IMR-90 (cell line): ENCODE results near the gene KPNA3. TPM values are rescaled to one million over a fixed set of nuclear protein-coding genes. Genes with fewer than 3 reads are reported as not detected.
"Not testable (repeated sequence)": the region's sequence is repeated elsewhere in the genome, so short reads cannot be mapped to it uniquely, and the experiment has no call there.

Experiments
- ATAC-seq: fragments of 200-7000 bp; cut with Tn5 transposase; 2 replicates; pipeline ENCODE4 v1.9.1; 2020; ENCODE audit warnings: low read depth, mild to moderate bottlenecking, moderate library complexity
- BruUV-seq: library from RNA; stranded (reverse); fragments of 400-500 nt; replicated peaks from 2 replicates; lab custom pipeline; 2021; lab: Mats Ljungman, UMichigan
- CTCF ChIA-PET: fragments of 300-600 bp; formaldehyde crosslinking; extraction: SDS; loops from one replicate; lab custom pipeline; 2021; ENCODE audit warnings: antibody characterized with exemption; lab: Yijun Ruan, JAX
- POLR2A ChIA-PET: fragments of 300-600 bp; sonication (Branson Sonifier 250); formaldehyde crosslinking; loops from one replicate; lab custom pipeline; 2022; ENCODE audit warnings: antibody characterized with exemption; ENCODE audit not compliant: unreplicated experiment; lab: Charles Lee
- DNase-seq: peaks from one replicate; pipeline ENCODE4 v3.0.0; 2013
- H2AFZ ChIP-seq: replicated peaks from 2 replicates; pipeline ENCODE3; 2013; ENCODE audit warnings: low read length, mild to moderate bottlenecking; ENCODE audit not compliant: poor library complexity
- H2AK5ac ChIP-seq: 2 replicates; pipeline ENCODE4 v1.6.1; 2013; ENCODE audit warnings: low read depth, low read length, inconsistent platforms
- H2AK9ac ChIP-seq: replicated peaks from 2 replicates; pipeline ENCODE3; 2013; ENCODE audit warnings: mild to moderate bottlenecking, low read depth, low read length, moderate library complexity; ENCODE audit not compliant: poor library complexity
- H2BK120ac ChIP-seq: 2 replicates; pipeline ENCODE4 v1.6.1; 2013; ENCODE audit warnings: low read depth, low read length, inconsistent platforms
- H2BK15ac ChIP-seq: 3 replicates; pipeline ENCODE4 v1.6.1; 2013; ENCODE audit warnings: low read depth, low read length, inconsistent platforms
- H2BK20ac ChIP-seq: 2 replicates; pipeline ENCODE4 v1.6.1; 2013; ENCODE audit warnings: low read depth, mild to moderate bottlenecking, inconsistent platforms, low read length, moderate library complexity
- H2BK5ac ChIP-seq: 2 replicates; pipeline ENCODE4 v1.6.1; 2013; ENCODE audit warnings: mild to moderate bottlenecking, low read depth, low read length, inconsistent platforms; ENCODE audit not compliant: poor library complexity, severe bottlenecking
- H3K14ac ChIP-seq: replicated peaks from 2 replicates; pipeline ENCODE4 v1.6.1; 2013; ENCODE audit warnings: low read depth, low read length, inconsistent platforms
- H3K18ac ChIP-seq: 2 replicates; pipeline ENCODE4 v1.6.1; 2013; ENCODE audit warnings: low read depth, low read length, control low read depth
- H3K23ac ChIP-seq: 2 replicates; pipeline ENCODE4 v1.6.1; 2013; ENCODE audit warnings: low read depth, low read length, inconsistent platforms
- H3K27ac ChIP-seq: 2 replicates; pipeline ENCODE4 v1.5.1; 2013; ENCODE audit warnings: mild to moderate bottlenecking, control low read depth, low read length; ENCODE audit not compliant: insufficient read depth
- H3K27me3 ChIP-seq: 2 replicates; pipeline ENCODE4 v1.6.1; 2013; ENCODE audit warnings: low read length; ENCODE audit not compliant: control insufficient read depth, insufficient read depth
- H3K36me3 ChIP-seq: 2 replicates; pipeline ENCODE4 v1.6.1; 2013; ENCODE audit warnings: low read length, mixed read lengths; ENCODE audit not compliant: control insufficient read depth, insufficient read depth
- H3K4ac ChIP-seq: 2 replicates; pipeline ENCODE4 v1.6.1; 2013; ENCODE audit warnings: low read depth, low read length, inconsistent platforms
- H3K4me1 ChIP-seq: 2 replicates; pipeline ENCODE4 v1.6.1; 2013; ENCODE audit warnings: low read length, mixed read lengths; ENCODE audit not compliant: control insufficient read depth, insufficient read depth
- H3K4me2 ChIP-seq: 2 replicates; pipeline ENCODE4 v1.6.1; 2013; ENCODE audit warnings: low read depth, mild to moderate bottlenecking, control low read depth, low read length, moderate library complexity
- H3K4me3 ChIP-seq: 2 replicates; pipeline ENCODE4 v1.5.1; 2013; ENCODE audit warnings: low read depth, mild to moderate bottlenecking, control low read depth, low read length, moderate library complexity; ENCODE audit not compliant: insufficient read depth
- H3K56ac ChIP-seq: 2 replicates; pipeline ENCODE4 v1.6.1; 2013; ENCODE audit warnings: low read length, inconsistent platforms; ENCODE audit not compliant: insufficient read depth; ENCODE audit errors: extremely low read depth
- H3K79me1 ChIP-seq, 2 experiments: 2 replicates each; pipeline ENCODE4 v1.6.1; 2013; ENCODE audit warnings: low read length in 2 of 2, inconsistent platforms in 1 of 2, low read depth in 1 of 2
- H3K9ac ChIP-seq: 2 replicates; pipeline ENCODE4 v1.6.1; 2013; ENCODE audit warnings: low read depth, low read length, control low read depth
- H3K9me1 ChIP-seq: 2 replicates; pipeline ENCODE4 v1.6.1; 2013; ENCODE audit warnings: low read length, inconsistent platforms; ENCODE audit not compliant: insufficient read depth
- H3K9me3 ChIP-seq: 2 replicates; pipeline ENCODE4 v1.6.1; 2013; ENCODE audit warnings: low read length; ENCODE audit not compliant: control insufficient read depth, insufficient read depth
- H4K20me1 ChIP-seq: 2 replicates; pipeline ENCODE4 v1.6.1; 2013; ENCODE audit warnings: low read length, inconsistent platforms; ENCODE audit not compliant: insufficient read depth
- H4K5ac ChIP-seq: 2 replicates; pipeline ENCODE4 v1.6.1; 2013; ENCODE audit warnings: mild to moderate bottlenecking, low read depth, low read length, control low read depth
- H4K8ac ChIP-seq, 2 experiments: 2 replicates each; pipeline ENCODE4 v1.6.1; 2013; ENCODE audit warnings: low read depth in 2 of 2, low read length in 2 of 2, control low read depth in 1 of 2, inconsistent platforms in 1 of 2
- H4K91ac ChIP-seq: 2 replicates; pipeline ENCODE4 v1.6.1; 2013; ENCODE audit warnings: low read depth, low read length, inconsistent platforms; ENCODE audit not compliant: insufficient read depth
- BHLHE40 ChIP-seq: fragments of 150-350 bp; IDR thresholded peaks from 2 replicates; pipeline ENCODE4 v1.6.1; 2016; ENCODE audit warnings: mild to moderate bottlenecking, low read depth, low read length
- CEBPB ChIP-seq: IDR thresholded peaks from 2 replicates; pipeline ENCODE4 v1.6.1; 2012; ENCODE audit warnings: low read depth, low read length, improper control_type of control experiment
- CHD1 ChIP-seq: IDR thresholded peaks from 2 replicates; pipeline ENCODE4 v1.6.1; 2012; ENCODE audit warnings: low read depth, low read length, improper control_type of control experiment
- MAFK ChIP-seq: IDR thresholded peaks from 2 replicates; pipeline ENCODE4 v1.6.1; 2012; ENCODE audit warnings: low read depth, low read length, improper control_type of control experiment
- RAD21 ChIP-seq: IDR thresholded peaks from 2 replicates; pipeline ENCODE4 v1.6.1; 2012; ENCODE audit warnings: low read length, improper control_type of control experiment
- RFX5 ChIP-seq: IDR thresholded peaks from 2 replicates; pipeline ENCODE4 v1.8.0; 2012; ENCODE audit warnings: low read depth, mild to moderate bottlenecking, low read length, moderate library complexity
- USF2 ChIP-seq: fragments of 150-350 bp; IDR thresholded peaks from 2 replicates; pipeline ENCODE4 v1.6.1; 2017; ENCODE audit warnings: mild to moderate bottlenecking, antibody characterized with exemption, low read length, low read depth
- WGBS, 2 experiments: methylation state at CpG; one replicate each; pipeline versions ENCODE4 v1.1.5 to v1.1.7; 2013; ENCODE audit warnings: missing lambda C conversion rate in 2 of 2; ENCODE audit not compliant: insufficient read length in 1 of 2; ENCODE audit errors: extremely low coverage in 2 of 2; 5-methylcytosine and 5-hydroxymethylcytosine counted together
- dilution Hi-C: fragments of 300-500 bp; cut with HindIII; formaldehyde crosslinking; loops from one replicate; pipeline ENCODE4 v1.14.3; 2018; ENCODE audit warnings: low sequenced_read_pairs; ENCODE audit not compliant: unreplicated experiment
- in situ Hi-C: fragments of 300-500 bp; cut with MboI; formaldehyde crosslinking; loops from 3 replicates; pipeline ENCODE4 v1.14.3; 2019; ENCODE audit warnings: low sequenced_read_pairs, inconsistent platforms, mixed read lengths
- intact Hi-C: fragments of 100-400 bp; cut with micrococcal nuclease; formaldehyde crosslinking; loops from 2 replicates; pipeline ENCODE4 v1.10.0; 2022
- polyA plus RNA-seq, 3 experiments: library from polyadenylated mRNA; depleted of rRNA; stranded (reverse); fragments of >200 nt; gene quantifications; 2 replicates each; pipeline ENCODE4 v1.2.3, GENCODE V29; 2012; ENCODE audit warnings: low replicate concordance in 1 of 3
- total RNA-seq: library from RNA; depleted of rRNA; stranded (reverse); fragments of >200 nt; gene quantifications from 2 replicates; pipeline ENCODE4 v1.2.3, GENCODE V29; 2012

KPNA3 gene
- total and polyA plus RNA-seq, 2 of the 4 experiments (the other 2 are of a cell fraction) = 25.3 to 48.6 TPM

- H3K4ac ChIP-seq = no peak overlapping the region
- H4K8ac ChIP-seq = no peak overlapping the region
- no peak overlapping the region for H2BK120ac ChIP-seq
- DNase-seq (no peak), ATAC-seq (no peak)
- no peak overlapping the region for H3K27ac ChIP-seq
- no peak overlapping the region for H3K56ac ChIP-seq
- no peak overlapping the region for H3K9ac ChIP-seq
- H3K4me3 ChIP-seq = no peak overlapping the region
- peaks cover 72% of the 10 kb centered on the region for H4K20me1 ChIP-seq
- WGBS, 2 experiments = no CpG with 5 or more reads among the region's 2 CpGs
- TF ChIP-seq BHLHE40 (no peak), CEBPB (no peak), RAD21 (no peak), CHD1 (no peak), USF2 (no peak), MAFK (no peak), RFX5 (no peak)
- H3K27me3 ChIP-seq = no peaks in the 10 kb centered on the region
- no peaks in the 10 kb centered on the region for H3K36me3 ChIP-seq
- no peak overlapping the region for H4K91ac ChIP-seq
- H3K18ac ChIP-seq = no peak overlapping the region
- no peak overlapping the region for H3K14ac ChIP-seq
- H2BK15ac ChIP-seq = no peak overlapping the region
- H3K9me1 ChIP-seq = peaks cover 14% of the 10 kb centered on the region
- H3K9me3 ChIP-seq = no peaks in the 10 kb centered on the region
- intact Hi-C loops = no loop called here
- H3K4me1 ChIP-seq = peaks cover 2% of the 10 kb centered on the region; the same call in 1 of the 2 replicates
- no peak overlapping the region for H2AK5ac ChIP-seq
- no peak overlapping the region for H4K5ac ChIP-seq
- no peak overlapping the region for H3K4me2 ChIP-seq
- dilution Hi-C loops = no loop called here
- CTCF ChIA-PET = interaction anchor here (0.6 to 2.0 kb wide), 2 partner anchors 20 to 43 kb away, joined by 3 to 4 read pairs; partner anchors contain the start of gene KPNA3
- H2BK20ac ChIP-seq = no peak overlapping the region
- H3K23ac ChIP-seq = no peak overlapping the region
- in situ Hi-C loops = no loop called here
- H2AK9ac ChIP-seq = no peak overlapping the region
- no TSS peak for BruUV-seq
- H3K79me1 ChIP-seq = peaks cover 32 to 88% of the 10 kb centered on the region in 2 experiments
- H2AFZ ChIP-seq = no peak overlapping the region
- POLR2A ChIA-PET = no interaction called here
- no peak overlapping the region for H2BK5ac ChIP-seq
Measured at GRCh38 chr13:49772828-49773227, 19.7 kb downstream of the KPNA3 start.

- H3K18ac ChIP-seq, CTCF ChIA-PET, H3K14ac ChIP-seq, H2BK20ac ChIP-seq, H3K23ac ChIP-seq, BruUV-seq, H4K5ac ChIP-seq, intact Hi-C loops, dilution Hi-C loops, H4K8ac ChIP-seq, H3K9me1 ChIP-seq, H3K36me3 ChIP-seq, H3K4ac ChIP-seq, H3K27me3 ChIP-seq, H2AK9ac ChIP-seq, POLR2A ChIA-PET, H3K9me3 ChIP-seq, H3K27ac ChIP-seq, in situ Hi-C loops, H3K4me3 ChIP-seq, H2BK15ac ChIP-seq, H3K4me1 ChIP-seq, H3K9ac ChIP-seq, H2BK120ac ChIP-seq, H2AFZ ChIP-seq, H2AK5ac ChIP-seq, ATAC-seq, DNase-seq, H2BK5ac ChIP-seq, H3K4me2 ChIP-seq, H4K91ac ChIP-seq, H3K56ac ChIP-seq: not testable (repeated sequence)
- H3K79me1 ChIP-seq = peaks cover 12 to 49% of the 10 kb centered on the region in 2 experiments; a peak in 3 of 4 replicates
- 100% methylated on average over 6 of the region's 32 CpGs; no CpG with 5 or more reads in 1 of the 2 experiments for whole genome bisulfite sequencing, 2 experiments
- peaks cover 21% of the 10 kb centered on the region for H4K20me1 ChIP-seq
Measured at GRCh38 chr13:49761811-49762210, 30.7 kb downstream of the KPNA3 start.
